SIG-M5 treated with dmso at 0.1 percent for 504 hours (cell line): ENCODE results near the gene SMC6.
A peak's percentile ranks its signal among the peaks of the same experiment; 100 is the strongest.

Experiments
- DNase-seq: peaks from one replicate; lab custom pipeline; 2025; ENCODE audit not compliant: unreplicated experiment; lab: John Stamatoyannopoulos, UW

Gene SMC6

DNA sequence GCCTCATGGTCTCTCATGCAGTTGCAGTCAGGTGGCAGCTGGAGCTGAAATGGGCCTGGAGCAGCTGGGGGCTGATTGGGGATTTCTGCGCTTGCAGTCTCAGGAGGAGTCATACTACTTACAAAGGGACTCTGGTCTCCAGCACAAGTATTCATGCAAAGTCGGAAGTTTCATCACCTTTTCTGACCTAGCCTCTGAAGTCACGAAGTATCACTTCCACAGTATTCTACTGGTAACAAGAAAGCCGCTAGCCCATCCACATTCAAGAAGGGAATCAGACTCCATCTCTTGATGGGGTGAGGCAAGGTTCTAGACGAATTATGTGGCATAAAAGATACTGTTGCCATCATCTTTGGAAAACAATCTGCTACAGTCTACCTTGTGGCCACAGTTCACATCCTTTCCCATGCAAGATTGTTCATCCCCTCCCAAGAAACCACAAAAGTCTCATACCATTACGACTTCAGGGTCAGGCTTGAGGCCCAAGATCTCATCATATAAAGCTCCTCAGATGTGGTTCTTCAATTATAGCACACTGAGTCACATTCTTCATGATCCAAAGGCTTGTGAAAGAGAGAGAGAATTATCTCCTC is 95.3 kb downstream of the SMC6 start:
- no peak for DNase-seq

GRCh38 chr2:17657759-17658158 is 95.9 kb downstream of the SMC6 start:
- no peak for DNase-seq

DNA sequence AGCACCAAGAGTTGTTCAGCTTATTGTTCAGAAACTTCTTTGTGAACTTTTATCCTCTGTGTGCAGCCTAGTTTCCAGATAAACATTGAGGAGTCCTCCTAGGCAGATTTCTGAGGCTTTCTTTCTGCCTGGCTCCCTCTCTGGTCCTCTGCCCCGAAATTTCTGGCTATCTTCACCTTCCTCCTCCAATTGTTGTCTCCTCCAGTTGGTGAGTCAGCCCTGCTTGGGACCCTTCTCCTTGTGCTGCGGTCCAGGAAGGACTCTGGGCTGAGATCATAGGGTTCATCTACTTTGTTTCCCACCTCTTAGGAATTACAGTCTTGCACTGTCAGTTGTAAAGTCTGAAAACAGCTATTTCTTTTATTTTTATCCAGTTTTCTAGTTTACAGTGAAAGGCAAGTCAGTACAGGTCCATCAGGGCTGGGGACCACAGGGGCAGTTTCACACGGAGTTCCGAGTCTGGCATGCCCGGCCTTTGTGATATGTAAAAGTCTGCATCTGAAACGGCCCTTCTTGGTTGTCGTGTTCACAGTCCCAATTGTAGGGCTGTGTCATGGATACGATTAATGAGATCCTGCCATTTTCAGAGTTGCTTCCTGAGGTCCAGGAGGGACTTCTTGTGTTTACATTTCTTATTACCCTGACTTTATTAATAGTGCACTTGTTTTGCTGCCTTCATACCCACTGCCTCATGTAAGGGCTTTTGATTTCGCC is 100.8 kb downstream of the SMC6 start:
- no peak for DNase-seq

DNA sequence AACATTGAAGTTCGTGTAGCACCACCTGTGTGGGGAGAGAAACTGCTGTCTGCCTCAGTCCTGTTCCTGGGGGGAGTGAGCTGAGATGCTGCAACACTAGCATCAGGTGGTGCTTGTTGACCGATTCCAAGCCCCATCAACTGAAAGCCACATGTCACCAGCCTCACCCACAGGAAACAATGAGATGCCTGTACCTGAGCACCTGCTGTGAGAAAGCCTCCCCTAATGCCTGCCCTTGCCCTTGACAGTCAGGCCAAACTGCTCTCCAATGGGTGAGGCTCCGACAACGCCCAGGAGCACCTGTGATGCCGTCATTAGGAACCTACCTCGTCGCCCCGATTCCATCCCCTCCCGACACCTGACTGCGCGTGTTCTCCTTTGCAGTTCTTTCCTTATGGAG is 104.6 kb downstream of the SMC6 start:
- DNase-seq, result no peak

- DNase-seq, result peak; percentile 35
Measured at GRCh38 chr2:17648581-17648980, 105.0 kb downstream of the SMC6 start.

DNA sequence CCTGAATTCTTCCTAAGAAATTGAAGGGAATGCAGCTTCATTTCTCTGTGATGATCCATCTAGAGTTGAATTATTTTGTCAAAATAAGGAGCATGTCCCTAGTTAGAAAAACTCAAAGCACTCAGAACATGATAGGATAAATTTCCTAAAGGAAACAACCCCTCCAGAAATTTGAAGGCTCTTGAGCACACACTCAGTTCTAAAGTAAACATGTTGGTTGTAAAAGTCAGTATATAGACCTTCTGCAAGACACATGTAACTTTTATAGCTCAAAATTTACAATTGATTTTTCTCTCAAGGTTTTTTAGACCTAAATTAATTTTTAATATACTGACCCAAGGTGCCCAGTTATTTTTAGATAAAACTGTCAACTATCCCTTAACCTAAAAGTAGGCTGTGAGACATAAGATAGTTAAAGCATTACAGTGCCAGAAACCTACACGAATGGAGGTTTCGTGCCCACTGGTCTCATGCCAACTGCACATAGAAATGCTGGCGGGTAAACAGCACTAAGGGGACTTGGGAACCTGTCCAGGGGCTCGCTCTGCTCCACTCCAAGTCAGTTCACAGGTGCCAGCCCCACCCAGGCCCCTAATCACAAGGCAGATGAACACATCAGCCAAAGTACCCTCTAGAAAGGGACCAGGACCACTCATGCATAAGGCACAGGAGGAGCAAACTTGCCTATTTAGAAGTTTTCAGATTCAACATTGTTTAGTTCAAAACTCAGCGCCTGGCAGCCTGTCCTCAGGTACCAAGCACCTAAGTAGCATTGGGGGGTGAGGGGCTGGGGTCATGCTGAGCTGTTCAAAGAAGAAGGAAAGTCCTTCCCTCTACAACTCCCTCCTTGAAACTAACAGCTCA is 106.5 kb downstream of the SMC6 start:
- no peak for DNase-seq

DNA sequence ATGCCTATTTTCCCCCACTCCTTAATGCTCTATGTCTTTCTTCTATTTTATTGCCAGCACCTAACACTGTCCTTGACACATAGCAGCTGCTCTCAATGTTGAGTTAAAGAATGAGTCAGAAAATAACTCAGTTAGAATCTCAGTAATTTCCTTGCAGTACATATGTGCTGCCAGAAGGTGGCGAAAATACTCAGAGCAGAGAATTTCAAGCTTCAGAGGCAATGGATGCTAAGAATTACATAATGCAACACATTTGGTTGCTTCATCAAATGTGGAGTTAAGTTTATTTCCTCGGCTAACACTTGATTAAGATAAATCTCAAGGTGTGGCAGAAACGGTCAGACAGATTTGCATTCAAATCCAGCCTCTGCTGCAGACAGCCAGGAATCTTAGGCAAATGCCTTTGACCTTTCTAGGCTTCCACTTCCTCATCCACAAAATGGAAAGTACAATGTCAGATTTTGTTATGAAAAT is 107.5 kb downstream of the SMC6 start:
- DNase-seq, result peak; percentile 82

DNA sequence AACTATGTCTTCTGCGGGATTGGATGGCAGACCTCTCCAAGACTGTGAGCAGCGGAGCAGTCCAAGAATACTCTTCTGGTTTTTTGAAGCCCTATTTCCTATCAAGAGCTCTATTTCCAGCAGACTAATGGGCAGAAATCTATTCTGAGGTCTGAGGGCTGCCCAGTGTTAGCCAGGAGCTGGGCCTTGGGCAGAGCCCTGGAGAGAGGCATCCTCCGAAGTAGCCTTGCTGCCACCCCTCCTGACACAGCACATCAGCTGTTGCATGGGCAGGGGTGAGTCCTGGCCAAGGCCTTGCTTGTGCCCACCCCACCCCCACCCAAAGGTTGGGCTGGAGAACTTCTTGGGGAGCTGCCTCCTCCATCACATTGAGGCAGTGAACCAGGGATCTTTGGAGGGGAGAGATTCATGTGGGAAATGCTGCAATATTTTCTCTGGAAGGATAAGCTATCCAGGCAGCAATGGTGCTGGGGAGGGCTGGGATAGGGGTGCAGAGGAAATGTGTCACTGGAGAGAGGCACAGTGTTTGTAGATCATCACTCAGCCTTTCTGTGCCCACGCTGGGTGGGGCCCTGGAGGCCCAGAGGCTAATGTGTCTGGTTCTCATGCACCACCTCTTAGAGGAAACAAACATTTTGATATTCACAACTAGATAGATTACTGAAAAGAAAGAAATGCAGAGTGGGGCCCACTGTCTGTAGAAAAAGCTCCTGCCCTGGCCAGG is 108.5 kb downstream of the SMC6 start:
- DNase-seq, result no peak

- DNase-seq, result peak; percentile 71
Measured at GRCh38 chr2:17643031-17643615, 110.5 kb downstream of the SMC6 start.

- no peak for DNase-seq
Measured at GRCh38 chr2:17640406-17640805, 113.2 kb downstream of the SMC6 start.

GRCh38 chr2:17638196-17638743 is 115.3 kb downstream of the SMC6 start:
- DNase-seq, result no peak

DNA sequence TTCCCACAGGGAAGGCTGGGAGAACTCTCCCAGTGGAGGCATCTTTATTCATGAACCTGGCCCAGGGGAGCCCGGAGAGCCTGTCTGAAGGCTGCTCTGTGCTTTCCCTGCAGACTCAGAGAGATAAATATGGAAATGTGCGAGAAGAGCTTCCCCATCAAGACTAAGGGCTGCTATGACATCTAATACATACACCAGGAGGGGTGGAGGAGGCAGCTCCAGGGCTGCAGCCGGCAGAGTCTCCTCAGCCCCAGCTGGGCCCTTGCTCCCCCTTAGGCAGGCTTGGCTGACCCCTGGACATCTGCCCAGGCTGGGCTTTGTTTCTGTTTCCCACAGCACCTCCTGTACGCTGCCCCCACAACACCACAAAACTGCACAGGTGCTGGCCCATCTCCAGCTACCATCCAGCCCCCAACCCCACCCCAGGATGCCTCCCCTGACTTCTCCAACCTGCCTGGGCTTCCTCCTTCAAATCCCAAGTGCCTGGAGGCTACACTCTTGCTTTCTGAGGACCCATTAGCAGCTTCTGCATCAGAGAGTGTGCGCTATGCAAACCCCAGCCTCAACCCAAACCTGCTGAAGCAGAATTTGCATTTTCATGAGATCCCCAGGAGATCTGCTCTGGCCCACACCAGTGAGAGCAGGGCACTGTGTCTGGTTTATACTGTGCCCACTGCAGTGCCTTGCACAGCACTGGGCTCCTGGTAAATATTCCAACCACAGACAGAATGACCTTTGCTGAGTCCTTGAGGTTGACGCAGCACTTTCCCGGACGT is 116.3 kb downstream of the SMC6 start:
- DNase-seq, result no peak

GRCh38 chr2:17636257-17636656 is 117.4 kb downstream of the SMC6 start:
- no peak for DNase-seq

DNA sequence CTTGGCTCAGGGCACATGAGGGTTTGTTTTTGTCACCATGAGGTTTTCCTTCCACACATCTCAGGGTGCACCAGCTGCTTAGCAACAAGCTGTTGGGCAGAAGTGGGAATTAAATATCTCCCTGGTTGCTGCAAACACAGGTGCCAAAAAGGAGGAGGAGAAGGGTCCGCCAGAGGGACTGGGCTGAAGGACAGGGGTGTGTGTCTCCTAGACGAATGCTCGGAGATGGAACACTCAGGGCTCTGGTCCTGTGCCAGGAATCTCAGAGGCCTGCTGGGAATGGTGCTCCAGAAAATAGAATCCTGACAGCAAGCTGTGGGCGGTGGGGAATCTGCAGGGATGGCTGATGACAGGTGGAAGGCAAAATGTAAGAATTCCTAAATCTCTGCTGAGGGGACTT is 118.6 kb downstream of the SMC6 start:
- DNase-seq, result no peak

DNA sequence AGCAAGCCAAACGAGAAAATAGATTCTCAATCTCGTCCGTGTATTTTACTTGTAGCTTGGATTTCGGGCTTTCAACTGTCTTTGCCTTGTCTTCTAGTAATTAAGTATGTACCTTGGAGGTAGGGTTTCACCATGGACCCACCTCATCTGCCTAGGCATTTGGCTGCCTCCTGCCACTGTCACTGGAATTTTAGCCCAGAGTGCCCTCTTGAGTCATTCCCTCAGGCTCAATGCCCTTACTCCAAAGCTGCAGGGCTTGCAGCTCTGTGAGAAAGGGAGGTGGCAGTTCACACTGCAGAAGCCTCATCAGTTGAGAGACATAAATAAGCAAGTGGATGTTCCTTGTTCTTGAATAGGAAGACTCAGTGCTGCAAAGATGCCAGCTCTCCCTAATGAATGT is 123.5 kb downstream of the SMC6 start:
- DNase-seq, result no peak

DNA sequence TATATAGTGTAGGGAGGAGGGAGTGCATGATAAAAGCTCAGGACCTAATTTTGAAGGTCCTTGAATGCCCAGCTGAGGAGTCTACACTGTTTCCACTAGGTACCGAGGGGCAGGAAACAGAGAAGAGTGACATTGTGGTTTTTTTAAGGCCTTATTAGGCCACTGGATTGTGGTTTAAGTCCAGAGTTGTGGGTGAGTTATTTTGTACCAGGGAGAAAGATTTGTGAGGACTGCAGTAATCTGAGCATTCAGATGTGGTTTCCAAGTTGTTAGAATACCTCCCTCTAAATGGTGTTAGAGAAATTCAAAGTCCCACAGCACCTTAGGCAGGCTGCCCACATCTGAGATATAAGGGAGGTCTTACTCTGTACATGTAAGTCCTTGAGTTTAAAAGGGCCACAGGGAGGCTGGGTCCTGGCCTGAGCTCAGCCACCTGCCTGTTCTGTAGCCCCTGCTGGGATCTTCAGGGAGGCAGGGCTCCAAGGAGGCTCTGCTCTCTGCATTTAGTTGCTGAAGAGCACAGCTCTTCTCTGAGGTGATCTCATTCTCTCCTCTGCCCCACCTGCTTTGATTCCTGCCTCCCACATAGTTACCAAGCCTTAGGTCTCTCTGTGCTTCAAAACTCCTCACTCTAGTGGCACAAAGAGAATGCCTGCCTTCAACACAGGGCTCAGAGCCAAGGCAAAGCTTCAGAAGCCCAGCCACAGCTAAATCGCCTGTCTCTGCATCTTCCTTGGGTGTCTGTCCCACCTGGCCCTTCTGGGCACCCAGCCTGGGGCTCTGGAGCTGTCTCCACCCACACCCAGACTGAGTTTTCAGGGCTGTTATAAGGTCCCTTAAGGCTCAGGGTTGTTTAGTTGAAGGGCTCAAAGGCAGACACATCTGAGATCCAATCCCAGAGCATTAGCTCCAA is 125.0 kb downstream of the SMC6 start:
- DNase-seq, result no peak

DNA sequence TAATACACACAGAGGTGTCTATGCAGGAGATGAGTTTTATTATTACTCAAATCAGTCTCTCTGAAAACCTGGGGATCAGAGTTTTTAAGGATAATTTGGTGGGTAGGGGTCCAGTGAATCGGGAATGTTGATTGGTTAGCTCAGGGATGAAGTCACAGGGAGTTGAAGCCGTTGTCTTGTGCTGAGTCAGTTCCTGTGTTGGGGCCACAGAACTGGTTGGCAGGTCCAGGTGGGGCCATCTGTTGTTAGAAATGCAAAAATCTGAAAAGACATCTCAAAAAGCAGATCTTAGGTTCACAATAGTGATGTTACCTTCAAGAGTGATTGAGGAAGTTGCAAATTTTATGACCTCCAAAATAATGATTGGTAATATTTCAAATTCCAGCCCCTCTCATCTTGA is 126.2 kb downstream of the SMC6 start:
- DNase-seq, result no peak

- DNase-seq, result no peak
Measured at GRCh38 chr2:17626986-17627385, 126.6 kb downstream of the SMC6 start.

DNA sequence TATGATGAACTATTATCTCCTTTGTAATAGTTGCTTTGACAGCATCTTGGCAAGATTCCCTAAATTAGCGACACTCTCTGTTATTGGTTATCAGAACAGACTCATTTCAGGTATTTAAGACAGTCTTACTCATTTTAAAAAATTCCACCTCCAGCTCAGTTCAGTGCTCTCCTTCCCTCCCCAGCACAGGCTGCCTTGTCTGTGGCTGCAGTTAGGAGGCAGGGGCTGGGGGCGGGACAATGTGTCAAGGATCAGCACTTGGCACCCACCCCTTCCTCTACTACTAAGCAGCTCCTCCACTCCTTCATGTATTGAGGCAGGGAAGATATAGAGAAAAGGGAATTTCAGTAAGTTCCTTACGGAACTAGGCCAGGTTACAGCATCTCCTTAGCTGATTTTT is 128.2 kb downstream of the SMC6 start:
- no peak for DNase-seq
